NOMO-1 treated with DMSO at 0.1 percent for 48 hours (cell line): Measurements from ENCODE around the gene TNFRSF1B.

ENCODE experiments used
- DNase-seq: peaks from one replicate; lab custom pipeline; 2025; ENCODE audit not compliant: unreplicated experiment; lab: John Stamatoyannopoulos, UW

The TNFRSF1B gene

DNA sequence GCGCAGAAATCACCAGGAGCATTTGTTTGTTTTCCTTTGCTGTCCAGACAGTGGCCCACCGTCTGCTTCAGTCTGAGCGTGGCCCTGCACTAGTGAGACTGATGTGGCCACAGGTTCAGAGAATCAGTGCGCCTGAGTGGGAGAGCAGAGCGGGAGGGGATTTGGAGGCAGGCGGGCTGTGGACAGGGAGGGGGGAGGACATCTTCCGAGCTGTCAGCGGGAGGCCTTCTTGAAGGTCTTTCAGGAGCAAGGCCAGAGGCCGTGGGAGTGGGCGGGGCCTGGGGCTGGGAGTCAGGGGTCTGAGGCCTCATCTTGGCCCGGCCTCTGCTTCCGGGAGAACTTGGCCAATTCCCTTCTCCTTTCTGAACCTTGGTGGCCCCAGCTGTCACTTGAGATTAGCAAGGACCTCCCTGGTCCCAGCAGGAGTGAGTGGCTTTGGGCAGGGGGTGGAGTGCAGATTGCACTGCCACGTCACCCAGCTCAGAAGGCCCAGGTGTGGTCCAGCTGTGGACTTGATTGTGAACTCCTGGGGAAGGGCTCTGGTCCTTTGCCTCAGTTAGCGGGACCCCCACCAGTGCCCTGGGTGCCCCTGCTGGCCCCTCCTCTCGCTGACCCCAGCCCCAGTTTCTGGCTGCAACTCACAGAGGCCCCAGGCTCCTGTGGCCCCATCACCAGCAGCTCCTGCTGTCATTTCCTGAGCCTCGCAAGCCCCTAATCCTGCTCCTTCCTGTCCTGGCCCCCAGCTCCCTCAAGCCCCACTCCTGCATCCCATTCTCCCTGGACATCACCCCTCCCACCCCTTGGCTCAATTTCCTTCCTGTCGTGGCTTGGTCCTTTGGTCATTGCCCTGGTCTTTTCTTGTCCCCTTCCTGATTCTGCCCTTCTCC, 8.4 kb downstream of the TNFRSF1B start:
- no peak for DNase-seq

GRCh38 chr1:12176298-12177118, 9.7 kb downstream of the TNFRSF1B start:
- no peak for DNase-seq

DNA sequence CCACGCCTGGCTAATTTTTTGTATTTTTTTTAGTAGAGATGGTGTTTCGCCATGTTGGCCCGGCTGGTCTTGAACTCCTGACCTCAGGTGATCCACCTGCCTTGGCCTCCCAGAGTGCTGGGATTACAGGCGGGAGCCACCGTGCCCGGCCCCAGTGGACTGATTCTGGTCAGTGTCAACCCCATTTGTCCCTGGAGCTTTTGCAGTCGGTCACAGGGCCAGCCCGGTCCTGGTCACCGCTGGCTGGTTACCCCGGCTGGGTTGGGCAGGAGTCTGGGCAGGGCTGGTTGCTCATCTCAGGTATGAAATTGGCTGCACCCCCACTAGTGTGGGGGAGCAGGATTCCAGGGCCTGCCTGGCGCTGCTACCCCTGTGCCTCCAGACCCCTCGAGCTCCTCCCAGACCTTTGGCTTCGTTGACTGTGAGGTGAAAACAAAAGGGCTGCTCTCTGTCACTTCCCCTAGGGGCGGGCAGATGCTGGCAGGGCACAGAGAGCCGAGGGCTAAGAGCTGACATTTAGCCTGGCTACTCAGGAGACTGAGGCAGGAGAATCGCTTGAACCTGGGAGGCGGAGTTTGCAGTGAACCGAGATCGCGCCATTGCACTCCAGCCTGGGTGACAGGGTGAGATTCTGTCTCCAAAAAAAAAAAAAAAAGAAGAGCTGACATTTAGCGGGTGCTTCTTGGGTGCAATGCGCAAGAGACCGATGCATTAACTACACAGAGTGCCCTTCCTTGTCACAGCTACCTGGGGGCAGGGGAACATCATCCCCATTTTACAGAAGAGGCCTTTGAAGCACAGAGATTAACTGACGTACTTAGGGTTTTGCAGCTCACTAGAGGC, 10.6 kb downstream of the TNFRSF1B start:
- DNase-seq, result no peak

DNA sequence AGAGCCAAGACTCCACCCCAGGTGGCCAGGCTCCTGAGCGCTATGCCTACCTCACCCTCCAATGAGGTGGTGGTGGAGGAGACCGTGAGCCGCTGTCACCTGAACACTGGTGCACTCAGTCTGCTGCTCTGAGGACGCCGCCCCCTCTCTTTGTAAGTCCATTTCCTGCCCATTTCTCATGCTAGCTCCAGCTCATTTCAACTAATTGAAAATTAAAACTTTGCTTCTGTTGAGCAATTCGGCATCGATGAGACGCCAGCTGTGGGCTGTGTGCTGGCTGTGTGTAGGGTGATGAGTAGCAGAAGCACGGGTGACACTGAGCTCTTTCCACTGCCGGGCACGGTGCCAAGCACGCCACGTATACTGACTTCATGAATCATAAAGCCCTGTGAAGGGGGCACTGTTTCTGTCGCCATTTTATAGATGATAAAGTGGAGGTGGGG, 11.2 kb downstream of the TNFRSF1B start:
- peak; percentile 57 for DNase-seq

DNA sequence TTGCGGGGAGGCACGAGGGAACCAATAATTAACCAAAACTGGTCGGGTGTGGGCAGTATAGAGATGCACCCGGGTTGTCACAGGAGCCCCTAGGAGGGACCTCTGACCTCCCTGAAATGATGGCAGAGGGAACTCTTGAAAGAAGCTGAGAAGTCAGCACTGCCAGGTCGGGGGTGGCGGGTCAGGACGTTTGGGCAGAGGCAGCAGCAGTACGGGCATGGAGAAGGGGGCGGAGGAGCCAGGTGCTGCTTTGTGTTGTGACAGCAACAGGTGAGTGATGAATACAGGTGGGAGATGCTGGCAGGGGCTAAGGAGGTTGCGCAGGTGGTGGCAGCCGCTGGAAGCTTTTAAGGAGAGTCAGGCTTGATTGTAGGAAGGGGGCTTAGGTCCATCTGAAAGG, 11.7 kb downstream of the TNFRSF1B start:
- no peak for DNase-seq

DNA sequence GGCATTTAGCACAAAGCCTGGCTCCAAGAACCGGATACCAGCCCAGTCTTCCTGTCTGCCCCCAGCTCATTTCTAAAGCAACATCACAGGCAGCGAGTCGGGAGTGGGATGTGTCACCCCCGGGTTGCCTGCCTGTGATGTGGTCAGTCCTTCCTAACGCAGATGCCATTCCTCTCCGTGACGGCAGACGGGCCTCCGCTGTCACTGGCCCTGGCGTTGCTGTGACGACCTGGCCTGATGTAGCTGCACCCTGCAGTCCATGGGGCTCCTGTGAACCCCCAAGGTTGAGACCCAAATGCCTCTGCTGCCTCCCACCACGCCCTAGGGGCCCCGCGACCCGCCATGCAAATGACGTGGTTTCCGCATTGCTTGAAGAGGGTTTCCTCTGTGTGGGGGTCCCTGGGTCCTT, 12.3 kb downstream of the TNFRSF1B start:
- DNase-seq, result peak; percentile 14

DNA sequence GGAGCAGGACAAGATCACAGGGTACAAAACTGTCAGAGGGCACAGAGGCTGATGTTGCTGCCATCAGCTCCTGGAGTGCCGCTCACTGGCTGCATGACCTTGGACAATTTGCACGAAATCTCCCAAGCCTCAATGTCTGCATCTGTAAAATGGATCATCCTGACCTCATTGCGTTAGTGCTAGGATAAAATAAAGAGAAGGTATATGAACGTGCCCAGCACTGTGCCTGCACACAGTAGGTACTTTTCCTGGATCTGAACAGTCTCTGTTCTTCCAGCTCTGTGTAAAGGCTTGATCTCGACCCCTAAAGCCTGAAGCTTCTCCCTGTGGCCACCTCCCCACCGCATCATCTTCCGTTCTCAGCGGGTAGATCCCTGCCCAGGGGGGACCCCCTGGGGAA, 12.9 kb downstream of the TNFRSF1B start:
- DNase-seq, result no peak

DNA sequence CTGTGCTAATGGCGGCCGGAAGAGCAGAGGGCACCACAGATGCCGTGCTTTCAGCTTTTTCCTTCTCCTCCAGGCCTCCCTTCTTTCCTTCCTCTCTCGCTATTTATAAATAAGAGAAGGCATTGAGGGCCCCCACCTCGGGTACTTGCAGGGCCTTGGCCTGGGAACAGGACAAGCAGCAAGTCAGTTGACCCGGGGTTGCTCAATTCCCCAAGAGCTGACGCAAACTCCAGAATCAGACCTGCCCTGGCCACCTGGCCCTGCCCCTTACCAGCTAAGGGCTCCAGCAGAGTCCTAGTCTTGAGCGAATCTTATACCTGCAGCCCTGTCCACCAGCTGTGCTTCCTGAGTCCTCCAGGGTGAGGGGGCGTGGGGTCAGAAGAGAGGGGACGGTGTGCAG, 13.5 kb downstream of the TNFRSF1B start:
- DNase-seq, result peak; percentile 93

- no peak for DNase-seq
Measured at GRCh38 chr1:12180903-12181302, 14.1 kb downstream of the TNFRSF1B start.

DNA sequence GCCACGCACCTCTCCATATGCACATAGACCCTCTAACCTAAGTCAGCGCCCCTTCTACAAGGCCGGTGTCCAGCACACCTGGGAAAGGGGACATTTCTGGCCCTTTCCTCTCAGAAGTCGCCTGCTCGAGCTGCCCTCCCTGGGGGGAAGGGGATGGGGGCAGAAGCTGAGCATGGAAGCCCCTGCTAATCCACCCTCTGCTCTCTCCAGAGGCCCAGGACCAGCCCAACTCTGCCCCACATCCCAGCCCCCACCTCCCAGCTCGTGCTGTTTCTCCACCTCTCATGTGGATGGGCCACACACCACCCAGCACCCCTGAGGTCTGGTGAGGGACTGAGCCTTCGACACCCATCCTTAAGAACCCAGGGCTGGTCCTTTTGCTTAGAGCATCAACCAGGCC, 14.8 kb downstream of the TNFRSF1B start:
- no peak for DNase-seq

DNA sequence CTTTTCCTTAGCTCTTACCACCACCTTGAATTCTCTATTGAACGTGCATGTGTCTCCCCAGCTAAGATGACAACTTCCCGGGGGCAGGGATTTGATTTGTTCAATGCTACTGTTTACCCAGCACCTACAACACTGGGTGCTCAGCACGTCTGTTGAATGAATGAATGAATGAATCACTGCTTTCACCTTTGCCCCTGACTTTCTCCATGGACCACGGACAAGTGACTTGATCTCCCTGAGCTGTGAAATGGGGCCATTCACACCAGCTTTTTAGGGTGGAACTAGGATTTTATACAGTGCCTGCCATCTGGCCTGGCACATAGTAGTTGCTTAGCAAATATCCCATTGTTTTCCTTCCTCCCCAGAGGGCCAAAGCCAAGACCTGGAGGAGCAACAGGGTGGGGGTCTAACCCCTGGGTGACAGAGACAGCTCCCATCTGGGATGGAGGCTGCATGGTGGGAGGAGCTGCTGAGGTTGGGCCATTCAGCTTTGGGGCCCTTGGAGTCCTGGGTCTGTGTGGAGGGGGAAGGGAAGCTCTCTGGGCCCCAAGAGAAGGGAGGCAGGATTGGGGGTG, 15.7 kb downstream of the TNFRSF1B start:
- DNase-seq, result no peak

DNA sequence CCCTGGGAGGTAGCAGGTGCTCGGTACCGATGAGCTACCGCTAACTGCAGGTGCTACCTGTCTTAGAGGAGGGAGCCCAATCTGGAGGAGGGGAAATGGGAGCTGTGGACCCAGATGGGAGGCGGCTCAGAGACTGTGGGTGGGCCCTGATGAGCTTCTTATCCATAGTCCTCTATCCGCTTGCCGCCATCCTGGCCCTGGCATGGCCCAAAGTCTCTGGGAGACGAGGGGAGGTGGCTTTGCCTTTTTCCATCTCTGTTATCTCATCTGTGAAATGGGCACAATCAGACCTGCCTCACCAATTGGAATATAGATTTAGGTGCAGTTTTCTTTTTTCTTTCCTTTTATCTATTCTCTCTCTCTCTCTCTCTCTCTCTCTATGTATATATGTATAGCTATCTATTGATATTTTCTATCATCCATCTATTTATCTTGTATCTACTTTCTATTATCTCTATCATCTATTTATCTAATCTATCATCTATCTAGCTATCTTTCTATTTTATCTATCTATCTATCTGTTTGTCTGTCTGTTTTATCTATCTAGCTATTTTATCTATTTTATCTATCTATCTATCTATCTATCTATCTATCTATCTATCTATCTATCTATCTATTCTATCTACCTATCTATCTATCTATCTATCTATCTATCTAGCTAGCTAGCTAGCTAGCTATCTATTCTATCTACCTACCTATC, 16.5 kb downstream of the TNFRSF1B start:
- DNase-seq, result no peak

DNA sequence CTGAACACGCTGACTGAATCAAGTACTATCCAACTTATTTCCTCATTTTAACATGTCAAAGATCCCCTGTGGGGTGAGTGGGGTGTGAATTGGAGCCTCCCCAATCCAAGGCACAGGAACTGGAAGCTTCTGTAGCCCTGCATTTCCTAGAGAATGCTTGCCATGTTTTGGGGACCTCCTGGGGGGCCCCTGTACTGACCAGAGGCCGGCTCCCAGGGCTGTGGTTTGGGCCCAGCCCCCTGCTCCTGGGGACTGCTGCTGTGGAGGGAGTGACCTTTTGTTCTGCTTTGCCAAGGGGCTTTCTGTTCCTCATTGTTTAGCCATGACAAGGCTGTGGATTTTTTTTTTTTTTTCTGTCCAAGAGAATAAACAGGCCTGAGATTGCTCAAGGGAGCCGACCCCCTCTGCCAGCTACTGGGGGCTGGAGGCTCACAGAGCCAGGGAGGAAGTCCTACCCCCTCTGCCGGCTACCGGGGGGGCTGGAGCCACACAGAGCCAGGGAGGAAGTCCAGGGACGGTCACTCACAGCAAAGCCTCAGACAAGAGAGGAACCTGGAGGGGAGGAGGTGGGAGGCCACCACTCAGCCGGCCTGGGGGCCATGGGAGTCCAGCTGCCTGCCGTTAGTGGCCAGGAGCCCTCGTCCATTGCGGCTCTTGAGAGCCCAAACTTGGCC, 17.4 kb downstream of the TNFRSF1B start:
- peak; percentile 97 for DNase-seq

GRCh38 chr1:12185036-12185917, 18.5 kb downstream of the TNFRSF1B start:
- DNase-seq, result peak; percentile 24

DNA sequence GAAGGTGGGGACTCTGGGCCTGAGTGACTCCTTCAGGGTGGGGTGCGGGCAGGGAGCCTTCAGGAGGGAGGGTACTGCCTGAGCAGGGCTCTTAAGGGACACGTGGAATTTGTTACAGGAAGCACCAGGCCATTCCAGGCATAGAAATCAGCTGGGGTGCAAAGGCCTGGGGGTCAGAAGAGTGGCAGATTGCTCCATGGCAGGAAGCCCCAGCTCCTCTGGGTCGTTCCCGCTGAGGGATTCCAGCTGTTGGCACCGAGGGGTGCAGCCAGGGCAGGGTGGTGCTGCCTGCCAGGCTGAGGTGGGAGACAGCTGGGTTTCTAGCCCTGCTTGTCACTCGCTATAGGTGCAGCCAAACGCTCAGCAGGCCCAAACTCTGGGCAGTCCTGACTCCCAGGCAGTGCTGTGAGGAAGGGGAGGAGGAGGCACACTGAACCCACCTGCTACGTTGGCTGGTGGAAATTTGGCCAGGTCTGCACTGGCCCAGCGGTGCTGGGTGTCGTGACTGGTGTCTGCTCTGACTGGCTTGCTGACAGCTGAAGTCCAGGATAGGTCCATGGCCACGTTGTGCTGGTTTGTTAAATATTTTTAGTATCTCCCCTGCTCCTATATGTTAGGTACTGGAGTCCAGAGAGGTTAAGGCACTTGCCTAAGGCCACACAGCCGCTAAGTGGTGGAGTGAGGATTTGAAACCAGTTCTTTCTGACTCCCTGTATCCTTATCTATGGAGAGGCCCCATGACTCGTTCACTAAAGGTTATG, 19.3 kb downstream of the TNFRSF1B start:
- no peak for DNase-seq

DNA sequence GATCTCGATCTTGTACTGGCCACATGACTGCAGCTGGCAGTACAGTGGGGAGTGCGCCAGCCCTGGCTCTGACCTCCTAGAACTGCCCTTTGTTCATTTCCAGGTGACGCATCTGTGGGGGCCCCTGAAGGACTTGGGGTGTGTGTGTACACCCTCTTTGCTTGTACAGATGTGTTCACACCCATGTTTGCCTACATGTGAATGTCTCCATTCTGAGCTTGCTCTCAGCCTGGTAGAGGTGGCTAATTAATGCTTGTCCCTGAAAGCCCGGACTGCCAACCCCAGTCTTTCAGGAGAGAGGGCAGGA, 19.8 kb downstream of the TNFRSF1B start:
- DNase-seq, result no peak

- DNase-seq, result no peak
Measured at GRCh38 chr1:12188115-12188514, 21.3 kb downstream of the TNFRSF1B start.

DNA sequence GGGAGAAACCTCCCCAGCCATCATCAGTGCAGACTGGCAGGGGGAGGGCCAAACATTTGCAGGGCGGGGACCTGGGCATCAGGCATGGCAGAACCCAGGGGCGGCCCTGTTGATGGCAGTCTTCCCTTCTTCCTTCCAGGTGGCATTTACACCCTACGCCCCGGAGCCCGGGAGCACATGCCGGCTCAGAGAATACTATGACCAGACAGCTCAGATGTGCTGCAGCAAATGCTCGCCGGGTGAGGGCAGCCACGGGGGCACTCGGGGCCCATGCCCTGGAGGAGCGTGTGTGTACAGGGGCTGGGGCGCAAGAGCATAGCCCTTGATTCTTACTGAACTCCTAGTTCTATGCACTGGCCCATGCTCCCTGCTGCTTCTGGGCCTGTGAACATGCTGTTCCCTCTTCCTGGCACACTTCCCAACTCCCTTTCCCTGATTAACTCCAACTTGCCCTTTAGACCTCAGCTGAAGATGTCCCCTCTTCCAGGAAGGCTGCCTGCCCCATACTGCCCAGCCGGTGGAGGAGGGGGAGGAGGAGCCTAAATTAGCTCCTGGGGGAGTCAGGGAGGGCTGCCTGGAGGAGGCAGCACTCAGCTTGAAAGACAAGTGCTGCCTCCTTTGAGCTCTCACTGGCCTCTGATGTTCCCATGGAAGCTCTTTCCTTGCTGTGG, 22.0 kb downstream of the TNFRSF1B start:
- no peak for DNase-seq
